Measurements from ENCODE around the gene NDUFAF4. TPM values are rescaled to one million over a fixed set of nuclear protein-coding genes. Genes with fewer than 3 reads are reported as not detected.
A peak's percentile ranks its signal among the peaks of the same experiment; 100 is the strongest.
"Not testable (repeated sequence)": the region's sequence is repeated elsewhere in the genome, so short reads cannot be mapped to it uniquely, and the experiment has no call there.

Gene NDUFAF4
- total and polyA plus RNA-seq, 2 experiments from 2014 or later: 35.1 to 233 TPM

- H3K9me2 ChIP-seq (ENCODE audit: insufficient read depth); H3K36me3 ChIP-seq (ENCODE audit: insufficient read depth); H3F3A ChIP-seq (replicated peaks; ENCODE audit: low read depth); H3K36me3 Mint-ChIP-seq (ENCODE audit: low read depth); H3K4me2 ChIP-seq; H3K4me1 Mint-ChIP-seq; H3K4me3 ChIP-seq; H3K9me3 Mint-ChIP-seq; H3K4me3 Mint-ChIP-seq; H3K4me1 ChIP-seq (ENCODE audit: insufficient read depth); H3K27ac ChIP-seq (ENCODE audit: low read depth); H3K79me2 ChIP-seq (replicated peaks; ENCODE audit: insufficient read depth); H4K20me1 ChIP-seq (replicated peaks; ENCODE audit: insufficient read depth); H3K27me3 ChIP-seq (ENCODE audit: insufficient read depth); H3K27me3 Mint-ChIP-seq (ENCODE audit: insufficient read depth, low read depth, poor library complexity): not testable (repeated sequence)
- DNase-seq (ENCODE audit: low spot score): peak; percentile 37
- peak overlapping the region; percentile 73; the same call in 1 of the 2 replicates for H3K27ac Mint-ChIP-seq
- H2AFZ ChIP-seq: peak overlapping the region; percentile 11; the same call in 1 of the 2 replicates
- ATAC-seq: peak; percentile 73
Observed at GRCh38 chr6:96885187-96885631, 12.5 kb downstream of the NDUFAF4 start.

DNA sequence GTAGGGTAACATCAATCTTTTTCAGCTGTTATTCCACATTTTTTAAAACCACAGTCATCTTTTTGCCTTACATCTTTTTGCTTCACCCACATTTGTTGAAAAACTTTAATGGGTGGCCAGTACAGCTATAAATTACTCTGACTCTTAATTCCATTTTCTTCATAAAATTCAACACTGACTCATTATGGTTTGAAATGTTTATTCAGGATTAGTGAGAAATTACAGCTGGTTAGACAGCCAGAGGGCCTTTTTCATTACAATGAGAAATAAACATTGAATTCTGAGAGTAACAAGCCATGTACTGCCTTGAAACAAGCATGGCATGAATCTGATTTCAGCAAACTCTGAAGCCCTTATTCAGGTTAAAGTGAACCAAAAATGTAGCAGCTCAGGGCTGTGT is 19.5 kb downstream of the NDUFAF4 start:
- H4K20me1 ChIP-seq (replicated peaks; ENCODE audit: insufficient read depth): no peaks in the 10 kb centered on the region
- ATAC-seq (no peak), DNase-seq (ENCODE audit: low spot score) (no peak)
- H3F3A ChIP-seq (replicated peaks; ENCODE audit: low read depth): no peaks in the 10 kb centered on the region
- TF ChIP-seq REST (IDR thresholded peaks at IDR 0.05; ENCODE audit: unreplicated experiment) (no peak), ETS1 (IDR thresholded peaks at IDR 0.05) (no peak)
- H3K27ac ChIP-seq (ENCODE audit: low read depth): no peak overlapping the region
- Mint-ChIP-seq H3K9me3 (no peaks in the 10 kb centered on the region), H3K4me3 (no peak overlapping the region), H3K27ac (no peak overlapping the region), H3K36me3 (ENCODE audit: low read depth) (no peaks in the 10 kb centered on the region), H3K27me3 (ENCODE audit: insufficient read depth, low read depth, poor library complexity) (no peaks in the 10 kb centered on the region), H3K4me1 (peaks cover 4% of the 10 kb centered on the region)
- no peak overlapping the region for H3K4me3 ChIP-seq
- H3K4me2 ChIP-seq: no peak overlapping the region
- peak overlapping the region; percentile 72; the same call in 1 of the 2 replicates for H2AFZ ChIP-seq
- no peaks in the 10 kb centered on the region for H3K36me3 ChIP-seq (ENCODE audit: insufficient read depth)
- H3K79me2 ChIP-seq (replicated peaks; ENCODE audit: insufficient read depth): no peaks in the 10 kb centered on the region
- H3K9me2 ChIP-seq (ENCODE audit: insufficient read depth): no peaks in the 10 kb centered on the region
- no peaks in the 10 kb centered on the region for H3K4me1 ChIP-seq (ENCODE audit: insufficient read depth)
- no peaks in the 10 kb centered on the region for H3K27me3 ChIP-seq (ENCODE audit: insufficient read depth)

DNA sequence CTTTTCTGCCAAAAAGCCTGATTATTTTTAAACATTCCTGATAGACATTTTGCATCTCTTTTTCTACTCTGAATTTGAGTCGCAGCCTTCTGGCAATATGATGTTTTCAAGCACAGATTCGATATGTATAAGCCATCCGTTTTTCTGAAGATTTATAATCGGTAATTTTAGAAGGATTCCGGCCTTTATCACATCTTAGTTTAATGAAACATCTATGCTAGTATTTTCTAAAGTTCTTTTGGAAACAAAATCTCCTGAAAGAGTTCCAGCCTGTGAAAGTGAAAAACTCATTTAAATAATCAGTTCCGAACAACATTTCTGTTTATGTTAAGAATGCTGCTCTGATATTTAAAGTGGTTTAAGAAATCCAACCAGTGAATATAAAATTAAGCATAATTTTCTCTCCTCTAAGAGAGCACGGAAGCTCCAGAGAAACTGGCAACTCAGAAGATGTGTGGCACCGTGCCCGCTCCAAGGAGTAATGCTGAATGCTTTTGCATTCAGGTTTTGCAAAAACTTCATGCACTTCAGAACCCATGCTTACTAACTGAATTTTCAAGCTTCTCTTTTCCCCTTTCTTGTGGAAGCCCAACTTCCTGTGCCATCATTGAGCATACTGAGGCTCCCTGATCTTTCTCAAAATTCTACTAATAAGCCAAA is 20.7 kb downstream of the NDUFAF4 start:
- no peaks in the 10 kb centered on the region for H3K9me2 ChIP-seq (ENCODE audit: insufficient read depth)
- no peak overlapping the region for H3K27ac ChIP-seq (ENCODE audit: low read depth)
- Mint-ChIP-seq H3K27ac (no peak overlapping the region), H3K27me3 (ENCODE audit: insufficient read depth, low read depth, poor library complexity) (no peaks in the 10 kb centered on the region), H3K4me1 (peaks cover 4% of the 10 kb centered on the region), H3K4me3 (no peak overlapping the region), H3K9me3 (no peaks in the 10 kb centered on the region), H3K36me3 (ENCODE audit: low read depth) (no peaks in the 10 kb centered on the region)
- H2AFZ ChIP-seq: no peak overlapping the region
- no peaks in the 10 kb centered on the region for H3K79me2 ChIP-seq (replicated peaks; ENCODE audit: insufficient read depth)
- no peak overlapping the region for H3K4me3 ChIP-seq
- ATAC-seq (no peak), DNase-seq (ENCODE audit: low spot score) (no peak)
- H4K20me1 ChIP-seq (replicated peaks; ENCODE audit: insufficient read depth): no peaks in the 10 kb centered on the region
- H3K4me2 ChIP-seq: no peak overlapping the region
- H3K4me1 ChIP-seq (ENCODE audit: insufficient read depth): no peaks in the 10 kb centered on the region
- no peaks in the 10 kb centered on the region for H3K27me3 ChIP-seq (ENCODE audit: insufficient read depth)
- H3K36me3 ChIP-seq (ENCODE audit: insufficient read depth): no peaks in the 10 kb centered on the region
- no peaks in the 10 kb centered on the region for H3F3A ChIP-seq (replicated peaks; ENCODE audit: low read depth)
- no peak for TF ChIP-seq ZNF331 (CRISPR knock-in tag; IDR thresholded peaks at IDR 0.05; ENCODE audit: low read depth)
- no peak for TF ChIP-seq EZH2phosphoT487 (IDR thresholded peaks at IDR 0.05; ENCODE audit: unreplicated experiment)
- no peak for TF ChIP-seq ETS1 (IDR thresholded peaks at IDR 0.05)
